GM19099 (cell line): ENCODE measurements around the gene DSE.

Source experiments
- POLR2A ChIP-seq: IDR thresholded peaks from 3 replicates; pipeline ENCODE4 v1.6.1; 2011; ENCODE audit warnings: low read depth; ENCODE audit not compliant: insufficient read length; ENCODE audit errors: extremely low read depth

The DSE gene

DNA sequence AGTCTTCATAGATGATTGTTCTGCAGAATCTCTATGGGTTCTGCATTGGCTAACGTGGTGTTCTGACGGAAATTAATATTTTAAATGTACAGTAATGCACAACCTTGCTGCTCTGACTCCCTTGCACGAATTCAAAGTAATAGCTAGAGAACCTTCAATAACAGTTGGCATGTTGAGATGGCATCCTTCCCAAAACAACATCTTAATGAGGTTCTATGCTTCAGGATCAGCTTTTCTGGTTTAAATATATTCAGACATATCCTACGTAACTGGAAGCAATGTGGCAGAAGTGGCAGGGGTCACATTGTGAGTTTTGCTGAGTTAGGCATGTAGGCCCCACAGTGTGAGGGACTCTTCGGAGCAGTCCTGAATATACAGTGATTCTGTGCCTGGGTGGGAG is 25.7 kb downstream of the DSE start:
- TF ChIP-seq POLR2A: no peak

- TF ChIP-seq POLR2A: no peak
These were observed 27.2 kb downstream of the DSE start for GRCh38 chr6:116397914-116398313.

DNA sequence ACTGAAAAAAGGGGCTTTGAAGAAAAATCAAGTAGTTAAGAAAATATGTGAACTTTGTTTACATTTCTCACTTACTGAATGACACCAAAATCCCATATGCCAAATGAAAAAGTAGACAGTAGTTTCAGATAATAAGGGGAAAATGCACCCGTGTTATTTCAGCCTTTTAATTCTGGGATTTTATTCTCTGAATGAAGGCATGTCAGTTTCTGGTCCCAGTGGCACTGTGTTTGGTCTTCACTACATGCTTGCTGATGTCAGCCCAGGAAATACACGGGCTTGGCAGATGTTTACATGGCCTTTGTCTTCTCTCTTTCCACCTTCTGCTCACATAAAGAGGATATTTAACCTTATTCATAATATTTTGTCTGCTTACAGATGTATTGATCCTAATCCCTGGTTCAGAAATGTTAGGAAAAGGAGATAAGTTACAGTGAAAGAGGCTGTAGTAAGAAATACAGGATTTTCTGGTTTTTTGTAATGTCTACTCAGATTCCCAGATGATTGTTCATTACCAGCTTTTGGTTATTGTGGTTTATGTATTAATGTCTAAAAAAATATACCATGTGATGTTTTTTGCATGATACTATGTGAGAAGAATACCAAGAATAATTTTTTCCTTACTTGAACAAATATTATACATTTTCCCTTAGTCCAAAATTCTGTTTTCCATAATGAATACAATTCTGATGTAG is 27.7 kb downstream of the DSE start:
- no peak for TF ChIP-seq POLR2A

- TF ChIP-seq POLR2A: no peak
These were observed 28.5 kb downstream of the DSE start for GRCh38 chr6:116399287-116399686.

- no peak for TF ChIP-seq POLR2A
These were observed 29.6 kb downstream of the DSE start for GRCh38 chr6:116400328-116400727.

GRCh38 chr6:116402108-116402937 is 31.6 kb downstream of the DSE start:
- no peak for TF ChIP-seq POLR2A

DNA sequence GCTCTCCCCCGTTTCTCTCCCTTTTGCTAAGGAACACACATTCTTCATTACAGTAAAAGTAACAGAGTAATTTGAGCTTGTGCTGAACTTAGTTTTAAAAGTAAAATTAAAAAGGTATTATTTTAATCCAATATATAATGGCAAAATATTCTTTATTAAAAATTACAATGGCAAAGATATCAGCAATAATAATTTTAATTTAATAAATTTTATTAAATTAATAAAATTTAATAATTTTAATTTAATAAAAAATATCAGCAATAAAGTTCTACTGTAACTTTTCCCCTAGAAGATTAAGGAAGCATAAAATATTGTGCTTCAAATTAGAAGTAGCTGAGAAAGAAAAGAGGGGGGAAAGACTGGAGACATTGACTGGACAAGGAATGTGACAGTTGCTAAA is 32.5 kb downstream of the DSE start:
- no peak for TF ChIP-seq POLR2A

- TF ChIP-seq POLR2A: no peak
These were observed 33.9 kb downstream of the DSE start for GRCh38 chr6:116404696-116405095.

GRCh38 chr6:116405138-116405537 is 34.4 kb downstream of the DSE start:
- no peak for TF ChIP-seq POLR2A

GRCh38 chr6:116405652-116406356 is 35.1 kb downstream of the DSE start:
- TF ChIP-seq POLR2A: no peak

GRCh38 chr6:116406678-116407345 is 36.1 kb downstream of the DSE start:
- TF ChIP-seq POLR2A: no peak

DNA sequence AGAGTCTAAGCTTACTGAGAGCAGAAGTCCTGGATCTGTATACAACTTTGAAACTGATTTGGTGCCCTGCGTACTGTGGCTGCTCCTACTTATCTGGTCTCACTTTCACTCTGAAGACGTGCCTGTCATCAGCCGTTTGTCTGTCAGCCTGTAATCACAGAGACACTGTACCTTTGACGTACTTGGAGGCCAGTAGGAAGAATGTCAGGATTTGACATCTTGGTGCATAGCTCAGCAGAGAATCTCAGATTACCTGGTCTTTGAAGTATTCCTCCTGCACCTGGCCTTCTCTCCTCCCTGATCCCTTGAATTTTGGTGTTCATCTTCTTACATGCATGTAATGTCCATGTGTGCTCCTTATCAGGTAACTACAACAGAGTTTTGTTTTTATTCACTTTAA is 37.7 kb downstream of the DSE start:
- TF ChIP-seq POLR2A: no peak

DNA sequence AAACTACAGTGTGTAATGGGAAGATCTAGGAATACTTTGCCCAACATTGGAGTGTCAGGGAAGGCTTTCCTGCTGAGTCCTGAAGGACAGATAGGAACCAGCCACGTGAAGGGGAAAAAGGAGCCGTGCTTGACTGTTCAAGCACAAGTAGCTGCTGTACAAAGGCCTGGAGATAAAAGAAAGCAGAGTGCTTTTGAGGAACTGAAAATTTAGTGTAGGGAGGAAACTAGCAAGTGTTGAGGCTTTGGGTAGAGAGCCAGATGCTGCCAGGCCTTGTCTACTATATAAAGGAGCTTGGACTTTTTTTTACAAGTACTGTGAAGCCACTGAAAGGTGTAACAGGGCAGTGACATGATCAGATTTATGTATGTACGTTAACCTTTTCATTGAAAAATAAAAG is 39.0 kb downstream of the DSE start:
- TF ChIP-seq POLR2A: peak; percentile 11

- TF ChIP-seq POLR2A: no peak
These were observed 40.5 kb downstream of the DSE start for GRCh38 chr6:116411284-116411623.

DNA sequence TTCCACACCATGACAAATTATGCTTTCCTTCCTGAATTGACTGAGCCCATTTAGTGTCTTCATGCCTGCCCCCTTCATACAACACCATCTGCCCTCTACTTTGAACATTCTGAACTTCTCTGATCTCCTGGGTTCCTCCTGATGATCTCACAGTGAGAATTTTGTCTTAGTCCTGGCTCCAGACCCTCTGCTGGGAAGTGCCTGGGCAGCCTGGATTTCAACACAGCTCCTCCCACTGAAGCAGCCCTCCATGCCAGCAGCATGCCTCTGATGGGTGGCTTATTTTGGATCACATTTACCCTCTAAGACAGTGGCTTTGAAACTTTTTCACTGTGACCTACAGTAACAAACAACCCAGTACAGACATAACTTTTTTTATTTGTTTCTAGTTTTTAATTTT is 41.5 kb downstream of the DSE start:
- no peak for TF ChIP-seq POLR2A
